HG02970 (cell line): ENCODE results near the gene ZSCAN1.

Experiments
- ATAC-seq: cut with Tn5 transposase; IDR thresholded peaks from one replicate; pipeline ENCODE4 v1.9.1; 2021; ENCODE audit warnings: mild to moderate bottlenecking, moderate library complexity, moderate number of reproducible peaks; ENCODE audit not compliant: unreplicated experiment, low FRiP score

ZSCAN1 gene

DNA sequence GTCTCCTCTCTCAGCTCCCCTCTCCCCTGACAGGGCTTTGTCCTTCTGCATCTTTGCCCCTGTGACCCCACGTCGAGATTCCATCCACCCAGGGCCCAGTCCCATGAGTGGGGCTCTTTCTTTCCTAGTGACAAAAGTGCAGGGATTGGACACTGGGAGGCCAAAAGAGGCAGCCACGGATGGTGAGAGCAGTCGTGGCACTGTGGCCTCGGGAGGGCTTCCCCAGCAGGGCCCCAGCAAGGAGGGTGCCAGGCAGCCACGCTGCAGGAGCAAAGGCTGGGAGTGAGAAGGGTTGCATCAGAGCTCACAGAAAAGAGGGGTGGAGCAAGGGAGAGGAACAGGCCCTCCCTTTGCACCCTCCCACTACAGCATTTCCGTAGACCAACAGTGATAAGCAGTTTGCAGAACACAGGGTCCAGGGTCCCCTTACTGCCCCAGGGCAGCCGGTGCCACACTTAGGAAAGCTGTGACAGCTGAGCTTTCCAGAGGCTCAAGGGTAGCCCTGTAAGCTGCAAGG, 4.9 kb downstream of the ZSCAN1 start:
- no peak for ATAC-seq

DNA sequence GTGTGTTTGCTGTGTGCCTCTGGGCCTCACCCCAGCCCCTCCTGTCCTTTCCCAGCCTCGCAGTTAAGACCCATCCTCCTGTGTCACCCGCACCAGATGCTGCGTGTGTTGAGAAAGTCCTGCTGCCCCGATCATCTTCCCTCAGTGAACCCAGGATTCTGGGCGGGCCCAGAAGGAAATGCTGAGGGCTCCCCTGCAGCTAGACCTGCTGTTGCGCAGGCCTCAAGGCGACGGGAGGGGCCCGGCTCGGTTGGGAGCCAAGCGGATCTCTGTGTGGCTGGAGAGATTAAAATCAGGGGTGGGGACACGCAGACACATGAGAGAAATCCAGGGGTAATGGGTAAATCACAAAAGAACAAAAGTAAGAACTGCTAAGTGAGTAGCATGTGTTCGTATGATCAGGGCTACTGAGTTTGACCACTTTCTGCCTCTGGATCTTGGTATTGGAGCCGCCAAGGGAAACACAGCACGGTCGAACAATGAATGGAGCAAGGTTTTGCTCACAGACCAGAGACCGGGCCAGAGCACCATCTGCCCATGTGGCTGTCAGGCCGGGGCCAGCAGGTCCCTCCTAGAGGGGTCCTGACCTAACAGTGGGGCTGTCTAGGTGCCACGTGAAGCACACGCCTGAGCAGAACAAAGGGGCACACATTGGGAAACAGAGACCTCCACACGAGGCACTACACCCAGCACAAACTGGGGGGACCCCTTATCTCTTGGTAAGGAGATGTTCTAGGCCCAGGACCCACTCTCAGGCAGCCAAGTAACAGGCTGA, 7.1 kb downstream of the ZSCAN1 start:
- no peak for ATAC-seq

DNA sequence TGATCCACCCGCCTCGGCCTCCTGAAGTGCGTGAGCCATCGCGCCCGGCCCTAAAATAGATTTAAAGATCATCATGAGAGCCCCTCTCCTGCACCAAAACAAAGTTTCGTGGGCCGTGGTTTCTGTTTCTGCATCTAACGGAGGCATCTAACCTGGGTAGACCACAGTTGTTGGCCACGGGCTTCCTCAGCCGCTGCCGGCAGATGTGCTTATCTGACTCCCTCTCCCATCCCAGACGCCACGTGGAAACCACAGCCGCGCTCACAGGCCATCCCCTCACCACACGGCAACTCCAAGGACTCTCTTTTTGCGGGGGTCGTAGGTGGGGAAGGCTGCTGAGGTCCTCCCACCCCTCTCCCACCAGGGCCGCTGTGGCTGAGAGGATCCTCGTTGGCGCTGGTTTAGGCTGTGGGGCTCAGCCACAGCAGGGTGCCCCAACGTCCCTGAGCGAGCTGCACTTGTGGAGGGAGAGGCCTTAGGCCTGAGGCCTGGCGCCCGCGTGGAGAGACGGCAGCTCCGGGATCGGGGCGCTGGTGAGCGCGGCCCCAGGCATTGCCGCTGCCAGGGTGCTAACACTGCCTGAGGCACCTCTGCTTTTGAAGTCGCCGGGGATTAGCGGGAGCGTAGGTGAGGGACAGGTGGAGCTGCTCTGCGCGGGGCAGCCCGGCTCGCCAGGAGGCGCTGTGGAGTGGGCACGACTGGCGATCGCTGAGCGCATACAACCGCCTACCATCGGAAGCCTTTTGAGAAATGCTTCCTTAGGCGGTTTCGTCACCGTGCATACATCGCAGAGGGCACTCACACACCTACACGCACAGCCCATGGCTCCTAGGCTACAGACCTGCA, 8.9 kb downstream of the ZSCAN1 start:
- no peak for ATAC-seq

DNA sequence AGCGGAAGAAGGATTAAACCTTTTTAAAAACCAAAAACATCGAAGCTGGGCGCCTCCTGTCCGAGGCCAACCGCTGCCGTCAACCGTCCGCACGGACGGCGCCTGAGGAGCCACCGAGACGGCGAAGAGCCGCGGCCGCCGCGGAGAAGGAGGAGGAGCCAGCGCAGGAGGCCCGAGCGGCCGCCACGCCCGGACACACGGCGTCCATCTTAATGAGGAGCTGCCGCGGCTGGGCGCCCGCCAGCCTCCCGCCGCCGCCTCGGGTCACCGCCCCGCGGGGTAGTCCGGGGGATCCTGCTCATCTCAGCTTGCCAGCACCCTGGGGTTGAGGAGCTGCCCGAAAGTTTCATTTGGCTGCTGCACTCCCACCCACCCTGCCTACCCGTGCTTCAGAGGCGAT, 10.6 kb downstream of the ZSCAN1 start:
- ATAC-seq: no peak

DNA sequence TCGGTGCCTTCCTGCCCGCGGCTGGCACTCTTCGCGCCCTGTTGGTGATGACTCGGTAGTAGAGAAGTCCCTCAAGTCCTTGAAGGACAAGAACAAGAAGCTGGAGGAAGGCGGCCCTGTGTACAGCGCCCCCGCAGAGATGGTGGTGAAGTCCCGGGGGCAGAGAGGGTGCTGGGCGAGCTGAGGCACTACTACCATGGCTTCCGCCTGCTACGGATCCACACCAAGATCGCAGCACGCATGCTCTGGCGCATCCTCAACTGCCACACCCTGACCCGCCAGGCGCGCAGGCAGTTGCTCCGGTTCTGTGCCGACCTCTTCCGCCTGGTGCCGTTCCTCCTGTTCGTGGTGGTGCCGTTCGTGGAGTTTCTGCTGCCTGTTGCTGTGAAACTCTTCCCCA, 11.1 kb downstream of the ZSCAN1 start:
- ATAC-seq: no peak

DNA sequence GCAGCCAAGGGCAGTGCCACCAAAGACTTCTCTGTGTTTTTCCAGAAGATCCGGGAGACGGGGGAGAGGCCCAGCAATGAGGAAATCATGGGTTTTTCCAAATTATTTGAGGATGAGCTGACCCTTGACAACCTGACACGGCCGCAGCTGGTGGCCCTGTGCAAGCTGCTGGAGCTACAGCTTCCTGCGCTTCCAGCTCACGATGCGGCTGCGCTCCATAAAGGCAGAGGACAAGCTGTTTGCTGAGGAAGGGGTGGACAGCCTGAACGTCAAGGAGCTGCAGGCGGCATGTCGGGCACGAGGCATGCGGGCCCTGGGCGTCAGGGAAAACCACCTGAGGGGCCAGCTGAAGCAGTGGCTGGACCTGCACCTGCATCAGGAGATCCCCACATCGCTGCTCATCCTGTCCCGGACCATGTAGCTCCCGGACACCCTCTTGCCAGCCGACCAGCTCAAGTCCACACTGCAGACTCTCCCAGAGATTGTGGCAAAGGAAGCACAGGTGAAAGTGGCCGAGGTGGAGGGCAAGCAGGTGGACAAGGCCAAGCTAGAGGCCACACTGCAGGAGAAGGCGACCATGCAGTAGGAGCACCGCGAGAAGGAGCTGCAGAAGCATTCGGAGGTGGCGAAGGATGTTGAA, 11.7 kb downstream of the ZSCAN1 start:
- ATAC-seq: no peak

DNA sequence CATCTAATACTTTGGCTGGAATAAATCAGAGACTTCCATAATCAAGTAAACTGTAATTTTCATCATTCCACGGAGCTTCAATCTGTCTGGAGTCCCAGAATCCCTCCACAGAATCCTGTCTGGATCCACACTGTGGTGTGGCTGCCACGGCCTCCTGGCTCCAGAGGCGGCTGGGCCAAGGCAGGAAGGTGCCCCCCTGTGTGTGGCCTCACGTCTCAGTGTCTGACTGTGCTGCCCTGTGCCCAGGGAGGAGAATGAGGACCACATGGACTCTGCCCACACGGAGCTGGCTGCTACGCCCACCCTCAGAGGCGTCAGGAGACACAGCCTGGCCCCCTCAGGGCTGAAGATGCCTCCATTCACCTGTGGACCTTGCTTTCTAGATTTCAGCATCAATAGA, 13.0 kb downstream of the ZSCAN1 start:
- no peak for ATAC-seq

DNA sequence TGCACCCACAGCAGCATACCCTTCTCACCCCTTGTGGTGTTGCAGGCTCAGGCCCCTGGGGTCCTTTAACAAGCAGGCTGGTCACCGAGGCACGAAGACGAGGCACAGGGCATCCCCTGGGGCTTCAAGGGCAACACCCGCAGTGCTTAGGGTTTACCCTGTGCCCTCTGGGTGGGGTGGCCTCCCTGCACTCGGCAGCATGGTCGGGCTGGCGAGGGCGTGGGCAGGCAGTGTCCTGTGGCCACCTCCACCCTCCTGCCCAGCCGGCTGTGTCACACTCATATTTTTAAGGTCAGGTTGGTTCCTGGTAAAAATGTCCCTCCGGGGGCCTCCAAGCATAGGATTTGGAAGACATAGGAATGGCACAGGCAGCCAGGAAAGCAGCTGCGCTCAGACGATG, 13.8 kb downstream of the ZSCAN1 start:
- no peak for ATAC-seq

DNA sequence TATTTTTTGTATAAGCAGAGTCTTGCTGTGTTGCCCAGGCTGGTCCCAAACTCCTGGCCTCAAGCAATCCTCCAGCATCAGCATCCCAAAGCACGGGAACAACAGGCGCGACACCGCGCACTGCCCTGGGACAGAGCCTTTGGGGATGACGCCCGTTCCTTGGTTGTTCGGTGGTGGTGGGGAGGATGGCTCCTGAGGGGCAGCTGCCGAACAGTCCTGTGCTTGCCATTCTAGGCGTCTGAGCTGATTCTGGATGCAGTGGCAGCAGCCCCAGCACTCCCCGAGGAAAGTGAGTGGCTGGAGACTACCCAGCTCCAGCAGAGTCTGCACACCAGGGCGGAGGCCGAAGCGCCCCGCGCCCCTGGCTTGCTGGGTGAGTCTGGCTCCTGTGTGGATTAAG, 18.4 kb downstream of the ZSCAN1 start:
- no peak for ATAC-seq

DNA sequence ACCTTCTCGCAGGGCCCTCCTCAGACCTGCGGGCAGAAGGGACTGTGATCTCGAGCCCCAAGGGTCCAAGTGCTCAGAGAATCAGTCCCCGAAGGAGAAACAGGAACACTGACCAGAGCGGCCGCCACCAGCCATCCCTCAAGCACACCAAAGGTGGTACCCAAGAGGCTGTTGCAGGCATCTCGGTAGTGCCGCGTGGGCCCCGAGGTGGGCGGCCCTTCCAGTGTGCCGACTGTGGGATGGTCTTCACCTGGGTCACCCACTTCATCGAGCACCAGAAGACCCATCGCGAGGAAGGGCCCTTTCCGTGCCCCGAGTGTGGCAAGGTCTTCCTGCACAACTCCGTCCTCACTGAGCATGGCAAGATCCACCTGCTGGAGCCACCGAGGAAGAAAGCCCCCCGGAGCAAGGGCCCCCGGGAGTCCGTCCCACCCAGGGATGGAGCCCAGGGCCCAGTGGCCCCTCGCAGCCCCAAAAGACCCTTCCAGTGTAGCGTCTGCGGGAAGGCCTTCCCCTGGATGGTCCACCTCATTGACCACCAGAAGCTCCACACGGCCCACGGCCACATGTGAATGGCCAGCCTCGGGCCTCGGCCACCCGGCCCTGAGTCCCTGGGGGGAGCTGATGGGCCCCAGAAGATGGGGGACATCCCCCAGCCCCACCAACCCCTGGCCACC, 19.8 kb downstream of the ZSCAN1 start:
- ATAC-seq: no peak

DNA sequence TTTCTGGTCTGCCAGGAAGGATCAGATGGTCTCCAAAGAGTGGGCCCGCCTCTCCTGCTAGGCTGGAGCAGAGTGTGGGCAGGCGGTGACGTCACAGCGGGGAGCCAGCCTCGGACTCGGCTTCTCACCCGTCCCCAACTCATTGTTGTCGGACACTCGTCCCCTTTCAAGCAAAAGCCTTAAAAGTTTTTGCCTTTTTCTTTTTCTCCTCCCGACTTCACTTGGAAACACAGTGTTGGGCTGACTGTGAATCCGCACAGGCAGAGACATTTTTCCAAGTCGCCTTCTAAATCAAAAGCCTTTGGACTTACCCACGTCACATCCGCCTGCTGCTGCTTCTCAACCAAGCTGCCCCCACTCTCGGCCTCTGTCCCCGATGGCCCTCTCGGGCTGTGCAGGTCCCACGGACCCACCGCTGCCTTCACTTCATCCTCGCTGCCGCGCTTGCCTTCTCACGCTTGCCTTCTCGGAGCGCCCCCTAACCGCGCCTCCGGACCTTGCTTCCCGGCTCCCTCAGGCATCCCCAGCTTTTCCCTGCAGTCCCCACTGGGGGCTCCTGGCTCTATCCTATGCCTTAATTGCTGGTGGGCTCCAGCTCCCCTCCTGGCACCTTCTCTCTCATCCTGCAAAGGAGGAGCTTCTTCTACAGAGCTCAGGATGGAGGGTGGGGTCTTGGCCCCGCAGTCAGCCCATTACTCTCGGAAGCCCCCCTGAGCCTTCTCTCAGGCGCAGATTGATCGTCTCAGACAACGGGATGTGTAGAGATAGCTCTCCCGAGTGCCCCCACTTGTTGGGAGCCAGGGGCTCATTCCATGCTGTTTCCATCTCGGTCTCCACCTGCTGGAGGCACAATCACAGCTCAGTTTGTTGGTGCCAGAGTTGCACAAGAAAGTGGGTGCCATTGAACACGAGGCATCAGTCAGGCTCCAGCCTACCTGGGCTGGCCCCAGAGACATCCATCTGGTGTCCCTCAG, 21.4 kb downstream of the ZSCAN1 start:
- no peak for ATAC-seq

DNA sequence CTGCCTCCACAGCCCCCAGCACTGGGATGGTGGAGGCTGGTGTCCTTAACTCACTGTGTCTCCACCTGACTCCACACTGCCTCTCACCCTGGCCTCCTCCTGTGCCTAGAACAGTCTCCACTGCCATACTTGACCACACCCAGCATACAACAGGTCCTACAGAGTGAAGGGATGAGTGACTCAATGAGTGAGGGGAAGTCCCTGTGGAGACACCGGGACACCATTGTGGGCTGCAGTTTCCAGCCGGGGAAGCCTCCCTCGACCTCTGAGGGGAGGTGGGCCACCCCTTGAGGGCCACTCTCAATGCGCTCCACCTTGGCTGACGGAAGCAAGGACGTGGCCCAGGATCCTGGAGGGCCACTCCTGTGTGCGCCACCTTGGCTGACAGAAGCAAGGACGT, 22.4 kb downstream of the ZSCAN1 start:
- no peak for ATAC-seq

DNA sequence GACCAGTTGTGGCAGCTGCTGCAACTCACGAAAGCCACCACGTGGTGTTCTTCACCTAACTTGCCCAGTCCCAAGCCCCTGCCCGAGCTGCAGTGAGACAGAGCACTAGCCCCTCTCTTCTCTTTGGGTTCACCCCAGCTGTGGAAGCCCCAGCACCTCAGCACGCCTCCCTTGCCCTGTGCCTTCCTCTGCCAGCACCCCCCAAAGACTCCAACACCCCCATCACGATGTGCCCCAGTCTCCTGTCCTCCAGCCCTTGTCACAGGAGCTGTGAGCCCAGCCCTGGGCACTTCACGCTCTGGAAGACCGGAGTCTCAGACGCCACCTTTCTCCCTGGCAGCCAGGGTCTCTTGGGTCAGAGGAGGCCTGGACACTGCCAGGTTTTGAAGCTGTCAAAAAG, 23.0 kb downstream of the ZSCAN1 start:
- ATAC-seq: no peak

DNA sequence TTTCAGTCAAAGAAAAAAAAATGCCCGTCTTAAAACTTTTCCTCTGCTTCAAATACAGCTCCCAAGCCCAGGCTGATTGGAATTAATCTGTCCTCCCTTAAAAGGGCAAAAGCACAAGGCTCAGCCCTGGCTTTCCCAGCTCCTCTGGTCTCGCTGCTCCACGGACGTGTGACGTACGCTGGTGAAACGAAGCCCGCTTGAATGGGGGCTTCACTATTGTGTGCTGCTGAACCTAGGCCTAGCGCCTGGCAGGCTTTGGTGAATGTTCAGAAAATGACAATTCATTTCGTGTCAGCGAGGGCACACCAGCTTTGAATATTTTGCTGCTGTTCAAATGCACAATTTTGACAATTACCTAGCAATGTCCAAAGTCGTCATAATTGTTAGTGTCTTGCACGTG, 24.6 kb downstream of the ZSCAN1 start:
- no peak for ATAC-seq

DNA sequence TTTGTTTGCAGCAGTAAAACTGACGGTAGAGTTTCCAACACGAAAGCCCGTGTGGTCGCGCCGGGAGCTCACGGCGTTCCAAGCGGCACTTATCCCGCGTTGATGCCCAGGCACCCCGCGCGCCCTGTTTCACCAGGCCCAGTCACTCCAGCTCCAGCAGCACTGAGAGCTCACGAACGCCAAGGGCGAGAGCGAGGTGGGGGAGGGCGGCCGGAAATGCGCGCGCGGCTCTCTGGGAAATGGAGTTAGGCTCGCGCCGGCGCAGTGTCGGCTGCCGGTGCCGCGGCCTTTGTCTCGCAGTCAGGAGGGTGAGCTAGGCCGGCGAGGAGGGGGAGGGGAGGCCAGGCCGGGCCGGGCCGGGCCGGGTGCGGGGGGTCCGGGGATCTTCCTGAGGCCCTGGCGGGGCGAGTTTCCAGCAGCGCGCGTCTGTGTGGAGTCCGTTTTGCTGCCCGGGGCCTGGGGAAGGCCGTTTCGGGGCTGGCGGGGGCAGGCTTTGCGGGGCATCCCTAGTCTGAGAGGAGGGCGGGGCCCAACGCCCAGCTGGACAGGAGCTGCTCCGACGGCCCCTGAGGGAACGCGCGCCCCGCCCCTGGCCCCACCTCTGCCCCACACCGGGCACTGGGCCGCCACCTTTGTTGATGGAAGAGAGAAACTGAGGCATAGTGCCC, 25.3 kb downstream of the ZSCAN1 start, which contains the start of gene ZNF135:
Gene ZNF135 (plus strand): TSS at position 280 of the 668 bp plus-strand sequence. CDS start 721 bp downstream, outside the sequence.
- ATAC-seq: no peak

DNA sequence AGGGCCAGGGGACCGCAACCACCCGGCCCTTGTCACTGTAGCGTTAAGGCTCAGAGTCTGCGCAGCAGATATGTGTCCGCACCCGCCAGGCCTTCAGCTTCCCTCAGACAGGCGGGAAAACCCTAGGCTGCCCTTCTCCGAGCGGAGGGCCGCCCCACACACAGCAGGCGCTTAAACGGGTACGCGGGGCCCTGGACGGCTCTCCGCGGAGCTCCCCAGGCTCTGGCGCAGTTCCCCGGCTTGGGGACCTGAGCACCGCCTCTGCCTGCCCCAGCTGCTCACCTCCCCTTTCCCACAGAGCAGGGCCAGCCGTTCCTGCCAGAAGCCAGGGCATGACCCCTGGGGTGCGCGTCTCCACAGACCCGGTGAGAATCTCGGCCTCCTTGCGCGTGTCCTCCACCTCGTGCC, 25.9 kb downstream of the ZSCAN1 start:
- ATAC-seq: no peak

DNA sequence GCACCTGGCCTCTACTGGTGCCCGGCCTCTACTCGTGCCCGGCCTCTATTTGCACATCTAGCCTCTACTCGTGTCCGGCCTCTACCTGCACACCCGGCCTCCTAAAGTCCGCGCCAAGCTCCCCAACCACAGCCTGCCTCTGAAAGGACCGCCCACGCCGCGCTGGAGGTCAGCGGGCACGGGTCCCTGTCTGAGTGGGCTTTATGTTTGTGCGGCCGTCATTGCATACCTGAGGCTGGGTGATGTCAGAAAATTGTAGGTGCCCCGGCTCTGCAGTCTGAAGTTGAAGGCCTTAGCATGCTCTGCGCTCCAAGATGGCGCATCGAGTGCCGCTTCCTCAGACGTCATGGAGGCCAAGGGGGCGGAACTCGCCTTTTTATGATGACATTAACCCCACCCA, 26.4 kb downstream of the ZSCAN1 start:
- ATAC-seq: no peak

DNA sequence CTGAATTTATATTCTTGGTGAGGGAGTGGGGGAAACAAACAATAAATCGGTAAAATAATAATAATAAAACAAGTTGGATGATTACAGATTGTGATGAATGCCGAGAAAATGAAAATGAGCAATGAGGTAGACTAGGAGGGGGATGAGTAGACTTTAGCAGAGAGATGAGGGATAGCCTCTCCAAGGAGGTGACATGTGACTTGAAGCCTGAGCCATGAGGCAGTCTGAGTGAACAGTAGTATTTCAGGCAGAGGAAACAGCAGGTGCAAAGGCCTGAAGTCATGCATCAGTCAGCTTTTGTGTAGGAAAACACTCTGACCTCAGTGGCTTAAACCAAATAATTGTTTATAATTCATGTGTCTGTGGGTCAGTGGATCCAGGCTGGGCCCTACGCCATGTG, 29.9 kb downstream of the ZSCAN1 start:
- ATAC-seq: no peak
